Prostate gland (tissue), 2 donors: ENCODE data around the gene CCDC93.

Experiments
- POLR2A ChIP-seq: fragments of 450-650 bp; IDR thresholded peaks from one replicate; pipeline ENCODE4 v1.6.1; 2016; ENCODE audit warnings: antibody characterized with exemption, mild to moderate bottlenecking
- POLR2AphosphoS5 ChIP-seq: sonication (generic); formaldehyde crosslinking; IDR thresholded peaks from one replicate; pipeline ENCODE4 v1.6.1; 2017; ENCODE audit warnings: antibody characterized with exemption
- TF ChIP-seq, protein P1 (sequence below), 4 experiments: fragments of 200-600 bp in 2 of 4; fragments of 450-650 bp in 2 of 4; sonication (generic) in 2 of 4; IDR thresholded peaks; 1 replicate in 3 of 4; 2 replicates in 1 of 4; pipeline ENCODE4 v1.5.1; 2016 to 2019; ENCODE audit warnings: antibody characterized with exemption in 4 of 4, mild to moderate bottlenecking in 2 of 4, moderate library complexity in 2 of 4

DNA sequence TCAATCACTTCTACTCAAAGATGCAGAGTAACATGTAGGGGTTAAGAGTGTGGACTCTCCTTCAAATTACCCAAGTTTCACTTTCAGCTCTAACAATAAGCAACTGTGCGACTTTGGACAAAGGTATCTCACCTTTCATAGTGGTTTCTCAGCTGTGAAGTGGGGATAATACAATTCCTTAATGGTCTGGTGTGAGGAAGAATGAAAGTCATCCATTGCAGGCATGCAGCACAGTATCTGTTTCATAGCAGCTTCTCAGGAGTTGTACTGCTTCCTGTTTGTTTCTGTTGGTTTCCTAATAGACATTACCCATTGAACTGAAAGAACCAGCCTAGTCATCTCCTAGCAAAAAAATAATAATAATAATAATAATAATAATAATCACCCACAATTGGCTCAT lies 125.0 kb downstream of the CCDC93 start:
- TF ChIP-seq, protein P1, sequence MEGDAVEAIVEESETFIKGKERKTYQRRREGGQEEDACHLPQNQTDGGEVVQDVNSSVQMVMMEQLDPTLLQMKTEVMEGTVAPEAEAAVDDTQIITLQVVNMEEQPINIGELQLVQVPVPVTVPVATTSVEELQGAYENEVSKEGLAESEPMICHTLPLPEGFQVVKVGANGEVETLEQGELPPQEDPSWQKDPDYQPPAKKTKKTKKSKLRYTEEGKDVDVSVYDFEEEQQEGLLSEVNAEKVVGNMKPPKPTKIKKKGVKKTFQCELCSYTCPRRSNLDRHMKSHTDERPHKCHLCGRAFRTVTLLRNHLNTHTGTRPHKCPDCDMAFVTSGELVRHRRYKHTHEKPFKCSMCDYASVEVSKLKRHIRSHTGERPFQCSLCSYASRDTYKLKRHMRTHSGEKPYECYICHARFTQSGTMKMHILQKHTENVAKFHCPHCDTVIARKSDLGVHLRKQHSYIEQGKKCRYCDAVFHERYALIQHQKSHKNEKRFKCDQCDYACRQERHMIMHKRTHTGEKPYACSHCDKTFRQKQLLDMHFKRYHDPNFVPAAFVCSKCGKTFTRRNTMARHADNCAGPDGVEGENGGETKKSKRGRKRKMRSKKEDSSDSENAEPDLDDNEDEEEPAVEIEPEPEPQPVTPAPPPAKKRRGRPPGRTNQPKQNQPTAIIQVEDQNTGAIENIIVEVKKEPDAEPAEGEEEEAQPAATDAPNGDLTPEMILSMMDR (IDR thresholded peaks at IDR 0.05), result no peak
- TF ChIP-seq POLR2A, result no peak
- no peak for TF ChIP-seq POLR2AphosphoS5
